CD14-positive monocyte (primary cell): ENCODE data around the gene STAT5A. TPM values are rescaled to one million over a fixed set of nuclear protein-coding genes. Genes with fewer than 3 reads are reported as not detected.

Source experiments
- DNase-seq, 3 donors: peaks; one replicate each; pipeline ENCODE4 v3.0.0-alpha.2; 2011 to 2022
- H2AFZ ChIP-seq: 2 replicates; pipeline ENCODE4 v1.6.0; 2012; ENCODE audit warnings: mild to moderate bottlenecking, low read depth, low read length, inconsistent platforms; ENCODE audit not compliant: insufficient read depth, poor library complexity, severe bottlenecking
- H3K27ac ChIP-seq, 2 donors: 1 replicate in 1 of 2; 2 replicates in 1 of 2; pipeline ENCODE4 v1.5.1; 2012 to 2013; ENCODE audit warnings: low read length in 2 of 2, control low read depth in 1 of 2, inconsistent platforms in 1 of 2, low read depth in 1 of 2, mild to moderate bottlenecking in 1 of 2
- H3K27me3 ChIP-seq, 2 donors: one replicate each; pipeline versions ENCODE4 v1.6.0 to v1.6.1; 2011 to 2013; ENCODE audit warnings: low read length in 2 of 2; ENCODE audit not compliant: control insufficient read depth in 2 of 2, insufficient read depth in 2 of 2
- H3K36me3 ChIP-seq, 2 donors: replicated peaks in 1 of 2; 1 replicate in 1 of 2; 2 replicates in 1 of 2; pipeline versions ENCODE4 v1.5.1 to v1.6.1; 2012 to 2013; ENCODE audit warnings: low read length in 2 of 2, control low read depth in 1 of 2, inconsistent platforms in 1 of 2, mild to moderate bottlenecking in 1 of 2; ENCODE audit not compliant: insufficient read depth in 2 of 2, control insufficient read depth in 1 of 2
- H3K4me1 ChIP-seq, 2 donors: 1 replicate in 1 of 2; 2 replicates in 1 of 2; pipeline versions ENCODE4 v1.5.1 to v1.6.1; 2012 to 2013; ENCODE audit warnings: low read length in 2 of 2, control low read depth in 1 of 2, inconsistent platforms in 1 of 2, mild to moderate bottlenecking in 1 of 2, moderate library complexity in 1 of 2; ENCODE audit not compliant: insufficient read depth in 2 of 2, control insufficient read depth in 1 of 2
- H3K4me2 ChIP-seq: replicated peaks from 2 replicates; pipeline ENCODE3; 2012; ENCODE audit warnings: low read length, moderate library complexity, mild to moderate bottlenecking; ENCODE audit not compliant: poor library complexity, severe bottlenecking; ENCODE audit errors: extremely low read depth
- H3K4me3 ChIP-seq, 3 experiments: fragments of 200-600 bp in 1 of 3; sonication (generic) in 1 of 3; replicated peaks in 1 of 3; 1 replicate in 2 of 3; 2 replicates in 1 of 3; pipeline ENCODE4 v1.5.1; 2011 to 2013; ENCODE audit warnings: low read length in 3 of 3, mild to moderate bottlenecking in 3 of 3, control low read depth in 2 of 3, low read depth in 2 of 3, inconsistent platforms in 1 of 3, moderate library complexity in 1 of 3
- H3K79me2 ChIP-seq: 2 replicates; pipeline ENCODE4 v1.6.0; 2012; ENCODE audit warnings: mild to moderate bottlenecking, control low read depth, inconsistent platforms, low read length, moderate library complexity; ENCODE audit not compliant: insufficient read depth
- H3K9ac ChIP-seq: 2 replicates; pipeline ENCODE4 v1.6.0; 2017; ENCODE audit warnings: low read length, mild to moderate bottlenecking; ENCODE audit not compliant: insufficient read depth, poor library complexity, severe bottlenecking
- H3K9me3 ChIP-seq, 2 donors: replicated peaks in 1 of 2; 1 replicate in 1 of 2; 2 replicates in 1 of 2; pipeline versions ENCODE4 v1.5.1 to v1.6.1; 2012 to 2013; ENCODE audit warnings: low read length in 2 of 2, control low read depth in 1 of 2; ENCODE audit not compliant: control insufficient read depth in 1 of 2, insufficient read depth in 1 of 2
- H4K20me1 ChIP-seq: 2 replicates; pipeline ENCODE4 v1.6.0; 2012; ENCODE audit warnings: mild to moderate bottlenecking, low read length, control low read depth, moderate library complexity; ENCODE audit not compliant: insufficient read depth
- H3K27ac Mint-ChIP-seq, 7 donors: one replicate each; pipeline ENCODE4 v1.8.0; 2020; ENCODE audit warnings: mild to moderate bottlenecking in 7 of 7, mixed read lengths in 7 of 7, moderate library complexity in 6 of 7, inconsistent platforms in 2 of 7
- H3K27me3 Mint-ChIP-seq, 3 donors: one replicate each; pipeline ENCODE4 v1.8.0; 2021 to 2022; ENCODE audit warnings: low read depth in 3 of 3, mild to moderate bottlenecking in 3 of 3, mixed read lengths in 3 of 3, moderate library complexity in 3 of 3, inconsistent platforms in 1 of 3
- H3K36me3 Mint-ChIP-seq, 2 donors: one replicate each; pipeline ENCODE4 v1.8.0; 2020; ENCODE audit warnings: mixed read lengths in 2 of 2, inconsistent platforms in 1 of 2, mild to moderate bottlenecking in 1 of 2
- H3K4me1 Mint-ChIP-seq: one replicate; pipeline ENCODE4 v1.8.0; 2020; ENCODE audit warnings: mild to moderate bottlenecking, mixed read lengths
- H3K4me3 Mint-ChIP-seq, 2 donors: one replicate each; pipeline ENCODE4 v1.8.0; 2020; ENCODE audit warnings: mild to moderate bottlenecking in 2 of 2, mixed read lengths in 2 of 2, moderate library complexity in 1 of 2
- H3K9me3 Mint-ChIP-seq, 7 donors: one replicate each; pipeline ENCODE4 v1.8.0; 2020 to 2022; ENCODE audit warnings: mixed read lengths in 7 of 7, mild to moderate bottlenecking in 6 of 7, moderate library complexity in 6 of 7, inconsistent platforms in 2 of 7
- WGBS: methylation state at CpG from one replicate; pipeline ENCODE4 v1.1.5; 2013; ENCODE audit warnings: missing lambda C conversion rate; ENCODE audit not compliant: insufficient coverage; 5-methylcytosine and 5-hydroxymethylcytosine counted together
- intact Hi-C, 2 donors: fragments of 100-400 bp; cut with micrococcal nuclease; formaldehyde crosslinking; loops; one replicate each; pipeline versions ENCODE4 v1.15.0 to v1.15.1; 2023
- polyA plus RNA-seq, 3 donors: library from polyadenylated mRNA; depleted of rRNA in 1 of 3; unstranded in 2 of 3; stranded (reverse) in 1 of 3; fragments of 300-500 nt in 2 of 3; fragments of >200 nt in 1 of 3; fragmentation: Illumina TruSeq in 2 of 3; gene quantifications; 1 replicate in 2 of 3; 2 replicates in 1 of 3; pipeline ENCODE4 v1.2.3, GENCODE V29; 2012 to 2021
- TF ChIP-seq, protein P1 (sequence below): fragments of 200-600 bp; IDR thresholded peaks from one replicate; pipeline ENCODE4 v1.8.0; 2022; ENCODE audit warnings: antibody characterized with exemption, mild to moderate bottlenecking

STAT5A gene
- polyA plus RNA-seq, 3 donors: 30.5 to 91.1 (median 49.8) TPM

DNA sequence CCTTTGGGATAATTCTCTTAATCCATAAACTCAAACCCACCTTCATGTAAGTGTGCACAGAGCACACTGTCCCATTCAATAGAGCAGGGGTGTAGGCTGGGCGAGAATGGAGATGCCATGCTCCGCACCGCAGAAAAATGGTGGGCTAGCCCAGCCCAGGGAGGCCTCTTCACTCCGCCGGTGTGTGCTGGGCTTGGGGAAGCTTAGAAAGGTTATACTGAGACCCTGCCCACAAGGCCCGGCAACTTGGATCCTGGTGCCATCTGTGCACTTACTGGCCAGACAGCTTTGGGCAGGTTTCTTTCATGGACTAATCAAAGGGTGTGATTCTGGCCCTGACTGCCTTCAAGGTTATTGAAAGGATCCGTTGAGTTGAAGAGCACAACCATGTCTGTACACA, 3.7 kb upstream of the STAT5A start:
- Histone ChIP-seq H3K9ac (no peak overlapping the region), H4K20me1 (peaks cover 14% of the 10 kb centered on the region), H3K79me2 (peaks cover 22% of the 10 kb centered on the region), H2AFZ (no peak overlapping the region), H3K27ac (no peak overlapping the region), H3K4me2 (no peak overlapping the region), H3K4me1 (peaks cover 32 to 39% of the 10 kb centered on the region in 2 donors), H3K36me3 (no peaks in the 10 kb centered on the region), H3K4me3 (no peak overlapping the region), H3K27me3 (no peaks in the 10 kb centered on the region), H3K9me3 (no peaks in the 10 kb centered on the region)
- Mint-ChIP-seq H3K27me3 (peaks cover 0 to 1% (median 1%) of the 10 kb centered on the region in 3 donors), H3K9me3 (no peaks in the 10 kb centered on the region), H3K27ac (peak overlapping the region in 1 of 7 donors; percentile 55), H3K36me3 (peaks cover 0 to under 1% of the 10 kb centered on the region in 2 donors), H3K4me1 (peaks cover 30% of the 10 kb centered on the region), H3K4me3 (no peak overlapping the region)
- intact Hi-C loops: no loop called here
- TF ChIP-seq, protein P1, sequence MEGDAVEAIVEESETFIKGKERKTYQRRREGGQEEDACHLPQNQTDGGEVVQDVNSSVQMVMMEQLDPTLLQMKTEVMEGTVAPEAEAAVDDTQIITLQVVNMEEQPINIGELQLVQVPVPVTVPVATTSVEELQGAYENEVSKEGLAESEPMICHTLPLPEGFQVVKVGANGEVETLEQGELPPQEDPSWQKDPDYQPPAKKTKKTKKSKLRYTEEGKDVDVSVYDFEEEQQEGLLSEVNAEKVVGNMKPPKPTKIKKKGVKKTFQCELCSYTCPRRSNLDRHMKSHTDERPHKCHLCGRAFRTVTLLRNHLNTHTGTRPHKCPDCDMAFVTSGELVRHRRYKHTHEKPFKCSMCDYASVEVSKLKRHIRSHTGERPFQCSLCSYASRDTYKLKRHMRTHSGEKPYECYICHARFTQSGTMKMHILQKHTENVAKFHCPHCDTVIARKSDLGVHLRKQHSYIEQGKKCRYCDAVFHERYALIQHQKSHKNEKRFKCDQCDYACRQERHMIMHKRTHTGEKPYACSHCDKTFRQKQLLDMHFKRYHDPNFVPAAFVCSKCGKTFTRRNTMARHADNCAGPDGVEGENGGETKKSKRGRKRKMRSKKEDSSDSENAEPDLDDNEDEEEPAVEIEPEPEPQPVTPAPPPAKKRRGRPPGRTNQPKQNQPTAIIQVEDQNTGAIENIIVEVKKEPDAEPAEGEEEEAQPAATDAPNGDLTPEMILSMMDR: no peak
- DNase-seq: no peak
- 98% methylated on average over 5 of the region's 7 CpGs for WGBS

DNA sequence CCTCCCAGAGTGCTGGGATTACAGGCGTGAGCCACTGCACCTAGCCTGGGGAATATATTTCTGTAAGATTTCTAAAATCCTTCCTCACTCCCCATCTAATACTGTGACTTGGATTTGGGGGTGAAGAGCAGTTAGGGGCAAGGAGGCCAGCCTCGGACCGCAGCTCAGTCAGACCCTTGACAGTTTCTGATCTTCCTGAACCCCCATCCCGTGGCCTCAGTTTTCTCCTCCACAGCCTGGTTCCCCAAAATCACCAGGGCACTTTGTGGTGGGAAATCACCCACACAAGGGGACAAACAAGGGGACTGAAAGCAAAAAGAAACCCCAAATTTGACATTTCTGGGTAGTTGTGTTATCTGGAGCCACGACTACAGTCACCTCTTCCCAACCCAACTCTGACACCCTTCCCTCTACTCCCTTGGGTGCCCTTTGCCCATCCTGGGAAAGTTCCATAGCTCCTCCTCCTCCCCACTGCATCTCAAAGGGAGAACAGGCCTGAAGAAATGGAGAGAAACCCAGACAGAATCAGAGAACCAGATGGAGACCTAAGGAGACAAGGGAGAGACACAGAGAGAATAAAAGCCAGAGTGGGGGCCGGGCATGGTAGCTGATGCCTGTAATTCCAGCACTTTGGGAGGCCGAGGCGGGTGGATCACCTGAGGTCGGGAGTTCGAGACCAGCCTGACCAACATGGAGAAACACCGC, 2.8 kb upstream of the STAT5A start:
- Mint-ChIP-seq H3K36me3 (peaks cover 5 to 9% of the 10 kb centered on the region in 2 donors), H3K27ac (peak overlapping the region in 2 of 7 donors; percentile 50 to 66), H3K4me3 (no peak overlapping the region), H3K4me1 (peaks cover 40% of the 10 kb centered on the region), H3K9me3 (no peaks in the 10 kb centered on the region), H3K27me3 (peaks cover 0 to 4% (median 0%) of the 10 kb centered on the region in 3 donors)
- Histone ChIP-seq H3K9ac (no peak overlapping the region), H3K4me1 (peaks cover 41 to 49% of the 10 kb centered on the region in 2 donors), H4K20me1 (peaks cover 23% of the 10 kb centered on the region), H3K79me2 (peaks cover 32% of the 10 kb centered on the region), H2AFZ (no peak overlapping the region), H3K27me3 (no peaks in the 10 kb centered on the region), H3K4me2 (no peak overlapping the region), H3K27ac (no peak overlapping the region), H3K36me3 (peaks cover 0 to 2% of the 10 kb centered on the region in 2 donors), H3K4me3 (no peak overlapping the region), H3K9me3 (no peaks in the 10 kb centered on the region)
- intact Hi-C loops: loop anchor here (5.0 kb wide), 2 partner anchors 38 to 63 kb away; no protein-coding TSS in a partner anchor
- TF ChIP-seq, protein P1: no peak
- 100% methylated on average over 1 of the region's 11 CpGs for WGBS
- no peak for DNase-seq
